ENCODE measurements around the gene PCBP1. TPM values are rescaled to one million over a fixed set of nuclear protein-coding genes. Genes with fewer than 3 reads are reported as not detected.

The PCBP1 gene
- total RNA-seq, 4 donors from 2014 or later: 103 to 189 (median 149) TPM

DNA sequence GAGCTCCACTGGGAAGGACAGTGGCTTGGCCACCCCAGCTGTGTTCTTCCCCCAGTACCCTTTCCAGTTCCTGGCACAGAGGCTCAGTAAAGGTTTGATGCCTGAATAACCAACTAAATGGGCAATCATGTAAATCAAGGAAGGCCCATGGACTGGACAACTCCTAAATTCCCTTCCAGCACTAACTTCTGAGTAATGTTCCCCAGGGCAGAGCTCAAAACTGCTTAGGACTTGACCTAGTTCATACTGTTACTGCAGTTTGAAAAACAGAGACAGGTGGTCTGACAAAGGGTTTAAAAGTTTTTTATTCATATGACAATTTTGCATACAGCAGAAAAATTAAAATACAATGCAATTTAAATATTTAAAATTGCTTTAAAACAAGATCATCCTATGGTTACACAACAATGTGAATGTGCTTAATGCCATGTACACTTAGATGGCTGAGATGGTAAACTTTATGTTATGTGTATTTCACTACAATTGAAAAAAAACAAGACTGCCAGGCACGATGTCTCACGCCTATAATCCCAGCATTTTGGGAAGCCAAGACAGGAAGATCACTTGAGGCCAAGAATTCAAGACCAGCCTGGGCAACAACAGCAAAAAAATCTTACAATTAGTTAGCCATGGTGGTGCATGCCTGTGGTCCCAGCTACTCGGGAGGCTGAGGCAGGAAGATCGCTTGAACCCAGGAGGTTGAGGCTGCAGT, 26.2 kb downstream of the PCBP1 start:
- 89 to 92% methylated on average over 2 to 4 of the region's 4 CpGs for WGBS, 2 donors (ENCODE audit: low coverage in 1 of 2)
- Histone ChIP-seq H3K27me3 (no peaks in the 10 kb centered on the region), H3K9me3 (no peaks in the 10 kb centered on the region), H3K36me3 (no peaks in the 10 kb centered on the region), H3K4me1 (peaks cover 4 to 30% (median 12%) of the 10 kb centered on the region in 4 donors), H3K4me3 (no peak overlapping the region), H3K27ac (no peak overlapping the region)
- intact Hi-C loops (cut with DNase I; ENCODE audit: low total_unique reads): no loop called here
- in situ Hi-C loops (cut with MboI; ENCODE audit: low pct_ligation_motif_present in 1 of 4, low pct_unique_long_range_greater_than_20kb in 1 of 4, low sequenced_read_pairs in 3 of 4): no loop called here
- TF ChIP-seq CTCF (IDR thresholded peaks at IDR 0.05) (no peak), POLR2A (IDR thresholded peaks at IDR 0.05) (no peak), POLR2AphosphoS5 (IDR thresholded peaks at IDR 0.05) (no peak), EP300 (IDR thresholded peaks at IDR 0.05; ENCODE audit: low read depth) (no peak)
- no peak for DNase-seq

GRCh38 chr2:70115646-70116442, 28.6 kb downstream of the PCBP1 start:
- TF ChIP-seq POLR2A (IDR thresholded peaks at IDR 0.05) (no peak), CTCF (IDR thresholded peaks at IDR 0.05) (no peak), POLR2AphosphoS5 (IDR thresholded peaks at IDR 0.05) (no peak), EP300 (IDR thresholded peaks at IDR 0.05; ENCODE audit: low read depth) (no peak)
- H3K27me3 ChIP-seq: no peaks in the 10 kb centered on the region
- in situ Hi-C loops (cut with MboI; ENCODE audit: low pct_ligation_motif_present in 1 of 4, low pct_unique_long_range_greater_than_20kb in 1 of 4, low sequenced_read_pairs in 3 of 4) (no loop called here), intact Hi-C loops (cut with DNase I; ENCODE audit: low total_unique reads) (no loop called here)
- DNase-seq: no peak
- H3K9me3 ChIP-seq: no peaks in the 10 kb centered on the region
- WGBS, 2 donors (ENCODE audit: low coverage in 1 of 2): 80 to 86% methylated on average over 1 to 8 of the region's 8 CpGs
- peaks cover 0 to 21% (median 0%) of the 10 kb centered on the region in 4 donors for H3K4me1 ChIP-seq
- H3K27ac ChIP-seq: peak overlapping the region in 1 of 4 donors; percentile 2
- no peaks in the 10 kb centered on the region for H3K36me3 ChIP-seq
- no peak overlapping the region for H3K4me3 ChIP-seq

DNA sequence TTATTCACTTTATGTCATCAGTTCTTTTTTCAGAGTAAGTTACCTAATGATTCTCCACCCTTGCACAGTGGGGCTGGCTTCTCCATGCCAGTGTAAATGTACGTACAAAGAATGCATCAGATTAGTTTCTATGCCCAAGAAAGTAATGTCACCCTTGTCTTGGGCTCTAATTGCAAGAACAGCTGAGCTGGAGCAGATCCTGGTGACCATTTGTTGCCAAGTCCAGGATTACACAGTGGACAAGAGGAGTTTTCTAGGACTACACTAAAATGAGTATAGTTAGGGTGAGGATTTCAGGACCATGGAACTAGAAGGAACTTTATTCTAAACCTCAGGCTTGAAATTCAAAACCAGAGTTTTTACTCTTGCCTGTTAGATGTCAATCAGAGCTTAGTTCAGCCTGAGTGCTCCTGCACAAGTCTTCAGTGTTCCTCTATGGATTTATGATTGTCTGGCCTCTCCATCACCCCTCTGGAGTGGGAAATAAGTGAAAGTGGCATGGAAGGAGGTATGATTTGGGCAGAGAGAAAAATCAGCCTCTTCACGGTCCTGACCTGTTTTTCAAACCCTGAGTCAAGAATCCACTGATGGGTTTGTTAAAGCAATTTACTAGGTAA, 29.8 kb downstream of the PCBP1 start:
- H3K9me3 ChIP-seq: no peaks in the 10 kb centered on the region
- H3K4me3 ChIP-seq: no peak overlapping the region
- H3K36me3 ChIP-seq: no peaks in the 10 kb centered on the region
- H3K27me3 ChIP-seq: no peaks in the 10 kb centered on the region
- DNase-seq: no peak
- in situ Hi-C loops (cut with MboI; ENCODE audit: low pct_ligation_motif_present in 1 of 4, low pct_unique_long_range_greater_than_20kb in 1 of 4, low sequenced_read_pairs in 3 of 4): no loop called here
- H3K27ac ChIP-seq: no peak overlapping the region
- peaks cover 0 to 9% (median 0%) of the 10 kb centered on the region in 4 donors for H3K4me1 ChIP-seq
- 78 to 85% methylated on average over 2 of the region's 2 CpGs for WGBS, 2 donors (ENCODE audit: low coverage in 1 of 2)
- no peak for TF ChIP-seq CTCF (IDR thresholded peaks at IDR 0.05)
- no peak for TF ChIP-seq POLR2AphosphoS5 (IDR thresholded peaks at IDR 0.05)
- no peak for TF ChIP-seq POLR2A (IDR thresholded peaks at IDR 0.05)
- TF ChIP-seq EP300 (IDR thresholded peaks at IDR 0.05; ENCODE audit: low read depth): no peak
- intact Hi-C loops (cut with DNase I; ENCODE audit: low total_unique reads): no loop called here

DNA sequence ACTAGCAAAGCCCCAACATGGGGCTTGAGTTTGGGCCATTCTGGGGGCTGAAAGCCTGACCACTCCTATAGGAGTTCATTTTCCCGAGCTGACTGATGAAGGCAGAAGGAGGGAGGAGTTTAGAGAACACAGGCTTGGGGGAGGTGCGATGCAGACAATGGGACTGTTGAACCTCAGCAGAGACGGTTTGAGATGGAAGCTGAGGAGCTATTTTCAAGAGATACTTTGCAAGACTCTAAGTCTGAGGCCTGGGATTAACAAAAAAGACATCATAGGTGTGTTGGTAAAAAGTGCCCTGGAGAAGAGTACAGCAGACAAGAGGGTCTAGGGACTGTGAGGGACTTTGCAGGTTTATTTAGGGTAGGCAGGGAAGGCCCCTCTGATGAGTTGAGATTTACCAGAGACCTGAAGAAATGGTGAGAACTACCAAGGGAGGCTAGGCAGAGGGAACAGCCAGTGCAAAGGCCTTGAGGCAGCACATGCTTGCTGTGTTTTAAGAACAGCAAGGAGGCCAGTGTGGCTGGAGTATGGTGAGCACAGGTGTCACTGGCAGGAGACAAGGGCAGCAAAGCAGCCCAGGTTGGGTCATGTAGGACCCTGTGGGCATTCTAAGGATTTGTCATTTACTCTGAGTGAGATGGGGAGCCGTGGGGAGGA, 31.6 kb downstream of the PCBP1 start:
- no peak for DNase-seq
- Histone ChIP-seq H3K27ac (peak overlapping the region in 1 of 4 donors; percentile 17), H3K4me3 (no peak overlapping the region), H3K36me3 (no peaks in the 10 kb centered on the region), H3K27me3 (no peaks in the 10 kb centered on the region), H3K9me3 (no peaks in the 10 kb centered on the region), H3K4me1 (peaks cover 0 to 17% (median 11%) of the 10 kb centered on the region in 4 donors)
- intact Hi-C loops (cut with DNase I; ENCODE audit: low total_unique reads): no loop called here
- no peak for TF ChIP-seq EP300 (IDR thresholded peaks at IDR 0.05; ENCODE audit: low read depth)
- in situ Hi-C loops (cut with MboI; ENCODE audit: low pct_ligation_motif_present in 1 of 4, low pct_unique_long_range_greater_than_20kb in 1 of 4, low sequenced_read_pairs in 3 of 4): no loop called here
- 50 to 60% methylated on average over 2 to 4 of the region's 4 CpGs for WGBS, 2 donors (ENCODE audit: low coverage in 1 of 2)

Measured in transverse colon (tissue), 4 donors.